Endodermal cell (in vitro differentiated cells): ENCODE data around the gene CNNM3. TPM values are rescaled to one million over a fixed set of nuclear protein-coding genes. Genes with fewer than 3 reads are reported as not detected.

Source experiments
- DNase-seq: peaks from one replicate; pipeline ENCODE4 v3.0.0-alpha.2; 2017
- H3K27ac ChIP-seq: 2 replicates; pipeline ENCODE4 v1.5.1; 2013; ENCODE audit warnings: mild to moderate bottlenecking, low read depth, low read length, moderate library complexity
- H3K27me3 ChIP-seq: 2 replicates; pipeline ENCODE4 v1.6.1; 2013; ENCODE audit warnings: mild to moderate bottlenecking, low read length, moderate library complexity; ENCODE audit not compliant: insufficient read depth, control insufficient read depth, poor library complexity, severe bottlenecking
- H3K36me3 ChIP-seq: 2 replicates; pipeline ENCODE4 v1.7.0; 2013; ENCODE audit warnings: mild to moderate bottlenecking, low read length, moderate library complexity; ENCODE audit not compliant: control insufficient read depth, insufficient read depth
- H3K4me1 ChIP-seq: one replicate; pipeline ENCODE4 v1.7.0; 2013; ENCODE audit warnings: low read length; ENCODE audit not compliant: control insufficient read depth, insufficient read depth
- H3K4me3 ChIP-seq: 2 replicates; pipeline ENCODE4 v1.5.1; 2013; ENCODE audit warnings: mild to moderate bottlenecking, low read length, moderate library complexity
- H3K9ac ChIP-seq: 2 replicates; pipeline ENCODE4 v1.6.1; 2013; ENCODE audit warnings: mild to moderate bottlenecking, low read length, moderate library complexity; ENCODE audit not compliant: poor library complexity, severe bottlenecking; ENCODE audit errors: extremely low read depth
- H3K9me3 ChIP-seq: 2 replicates; pipeline ENCODE4 v1.6.1; 2013; ENCODE audit warnings: mild to moderate bottlenecking, low read length, moderate library complexity; ENCODE audit not compliant: control insufficient read depth
- H3K27ac Mint-ChIP-seq: 2 replicates; pipeline ENCODE4 v1.8.0; 2020; ENCODE audit warnings: mixed read lengths
- H3K27me3 Mint-ChIP-seq: 2 replicates; pipeline ENCODE4 v1.8.0; 2021; ENCODE audit warnings: mild to moderate bottlenecking, mixed read lengths; ENCODE audit not compliant: insufficient read depth
- H3K36me3 Mint-ChIP-seq: 2 replicates; pipeline ENCODE4 v1.8.0; 2020; ENCODE audit warnings: low read depth, mixed read lengths
- H3K4me1 Mint-ChIP-seq: 2 replicates; pipeline ENCODE4 v1.8.0; 2020; ENCODE audit warnings: mixed read lengths
- H3K4me3 Mint-ChIP-seq: 2 replicates; pipeline ENCODE4 v1.8.0; 2020; ENCODE audit warnings: mild to moderate bottlenecking, moderate library complexity, mixed read lengths
- H3K9me3 Mint-ChIP-seq: 2 replicates; pipeline ENCODE4 v1.8.0; 2020; ENCODE audit warnings: mild to moderate bottlenecking, mixed read lengths
- CTCF ChIP-seq: fragments of 200-600 bp; sonication (generic); conservative IDR thresholded peaks from 2 replicates; pipeline ENCODE4 v1.5.0; 2021; ENCODE audit warnings: antibody characterized with exemption, mild to moderate bottlenecking
- WGBS, 2 experiments: methylation state at CpG; one replicate each; pipeline versions ENCODE4 v1.1.5 to v1.1.7; 2013; ENCODE audit warnings: missing lambda C conversion rate in 2 of 2, mixed read lengths in 1 of 2; ENCODE audit not compliant: insufficient coverage in 1 of 2, insufficient read length in 1 of 2; 5-methylcytosine and 5-hydroxymethylcytosine counted together
- total RNA-seq, 2 donors: library from RNA; stranded (reverse); fragmentation: NEBNext Ultra II Directional in 1 of 2; extraction: Animal tissue kit (Norgen Biotek cat#: 25700) in 1 of 2; gene quantifications; 2 replicates in 1 of 2; 3 replicates in 1 of 2; pipeline ENCODE4 v1.2.1, GENCODE V29; 2021

CNNM3 gene
- total RNA-seq, 2 donors from 2014 or later: 33.1 to 34.8 TPM

- Histone ChIP-seq H3K9me3 (no peaks in the 10 kb centered on the region), H3K4me3 (no peak overlapping the region), H3K36me3 (peaks cover 57% of the 10 kb centered on the region), H3K27ac (no peak overlapping the region), H3K4me1 (peaks cover 17% of the 10 kb centered on the region), H3K27me3 (no peaks in the 10 kb centered on the region), H3K9ac (no peak overlapping the region)
- Mint-ChIP-seq H3K27me3 (no peaks in the 10 kb centered on the region), H3K36me3 (peaks cover 73% of the 10 kb centered on the region), H3K27ac (no peak overlapping the region), H3K4me1 (peaks cover 11% of the 10 kb centered on the region), H3K9me3 (no peaks in the 10 kb centered on the region), H3K4me3 (no peak overlapping the region)
- 95 to 96% methylated on average over 14 of the region's 14 CpGs for WGBS, 2 experiments
- no peak for TF ChIP-seq CTCF
- no peak for DNase-seq
These were observed 12.4 kb downstream of the CNNM3 start for GRCh38 chr2:96828436-96828835.

GRCh38 chr2:96828874-96829273 lies 12.8 kb downstream of the CNNM3 start:
- Histone ChIP-seq H3K4me3 (no peak overlapping the region), H3K9ac (no peak overlapping the region), H3K27ac (no peak overlapping the region), H3K4me1 (peaks cover 13% of the 10 kb centered on the region), H3K36me3 (peaks cover 59% of the 10 kb centered on the region), H3K9me3 (no peaks in the 10 kb centered on the region), H3K27me3 (no peaks in the 10 kb centered on the region)
- Mint-ChIP-seq H3K36me3 (peaks cover 77% of the 10 kb centered on the region), H3K9me3 (no peaks in the 10 kb centered on the region), H3K27ac (no peak overlapping the region), H3K4me1 (peaks cover 10% of the 10 kb centered on the region), H3K4me3 (no peak overlapping the region), H3K27me3 (no peaks in the 10 kb centered on the region)
- no peak for DNase-seq
- no peak for TF ChIP-seq CTCF
- WGBS, 2 experiments: 95 to 96% methylated on average over 7 to 11 of the region's 13 CpGs

GRCh38 chr2:96830044-96830562 lies 14.0 kb downstream of the CNNM3 start:
- Histone ChIP-seq H3K4me1 (peaks cover 13% of the 10 kb centered on the region), H3K36me3 (peaks cover 67% of the 10 kb centered on the region), H3K9me3 (no peaks in the 10 kb centered on the region), H3K27me3 (no peaks in the 10 kb centered on the region), H3K9ac (no peak overlapping the region), H3K27ac (no peak overlapping the region), H3K4me3 (no peak overlapping the region)
- TF ChIP-seq CTCF: no peak
- H3K36me3 Mint-ChIP-seq: peaks cover 80% of the 10 kb centered on the region
- H3K9me3 Mint-ChIP-seq: no peaks in the 10 kb centered on the region
- no peaks in the 10 kb centered on the region for H3K27me3 Mint-ChIP-seq
- no peak overlapping the region for H3K4me3 Mint-ChIP-seq
- H3K27ac Mint-ChIP-seq: no peak overlapping the region
- peaks cover 6% of the 10 kb centered on the region for H3K4me1 Mint-ChIP-seq
- 81 to 82% methylated on average over 2 to 5 of the region's 5 CpGs for WGBS, 2 experiments
- DNase-seq: no peak
